SIG-M5 treated with dmso at 0.1 percent for 504 hours (cell line): ENCODE data around the gene GNG12.
"Not testable (repeated sequence)": the region's sequence is repeated elsewhere in the genome, so short reads cannot be mapped to it uniquely, and the experiment has no call there.

Experiments used
- DNase-seq: peaks from one replicate; lab custom pipeline; 2025; ENCODE audit not compliant: unreplicated experiment; lab: John Stamatoyannopoulos, UW

The GNG12 gene

GRCh38 chr1:67735206-67735605 lies 98.1 kb downstream of the GNG12 start:
- DNase-seq, result no peak

GRCh38 chr1:67734323-67734690 lies 99.0 kb downstream of the GNG12 start:
- no peak for DNase-seq

GRCh38 chr1:67733681-67734322 lies 99.5 kb downstream of the GNG12 start:
- DNase-seq, result no peak

- no peak for DNase-seq
Observed at GRCh38 chr1:67732750-67733151, 100.5 kb downstream of the GNG12 start.

GRCh38 chr1:67731322-67731721 lies 101.9 kb downstream of the GNG12 start:
- no peak for DNase-seq

GRCh38 chr1:67730312-67730711 lies 103.0 kb downstream of the GNG12 start:
- not testable (repeated sequence) for DNase-seq

GRCh38 chr1:67729872-67730271 lies 103.4 kb downstream of the GNG12 start:
- no peak for DNase-seq

GRCh38 chr1:67726224-67726623 lies 107.0 kb downstream of the GNG12 start:
- DNase-seq, result no peak

- no peak for DNase-seq
Observed at GRCh38 chr1:67724928-67725560, 108.2 kb downstream of the GNG12 start.

GRCh38 chr1:67723620-67724019 lies 109.6 kb downstream of the GNG12 start:
- DNase-seq, result no peak

- no peak for DNase-seq
Observed at GRCh38 chr1:67723126-67723525, 110.1 kb downstream of the GNG12 start.

- DNase-seq, result no peak
Observed at GRCh38 chr1:67722292-67722944, 110.8 kb downstream of the GNG12 start.

GRCh38 chr1:67721650-67722291 lies 111.5 kb downstream of the GNG12 start:
- no peak for DNase-seq

- DNase-seq, result no peak
Observed at GRCh38 chr1:67721112-67721511, 112.2 kb downstream of the GNG12 start.

GRCh38 chr1:67719329-67720196 lies 113.7 kb downstream of the GNG12 start:
- no peak for DNase-seq

- no peak for DNase-seq
Observed at GRCh38 chr1:67717876-67718275, 115.4 kb downstream of the GNG12 start.

- no peak for DNase-seq
Observed at GRCh38 chr1:67716800-67717199, 116.5 kb downstream of the GNG12 start.

- DNase-seq, result no peak
Observed at GRCh38 chr1:67715819-67716218, 117.4 kb downstream of the GNG12 start.

GRCh38 chr1:67713057-67713846 lies 120.0 kb downstream of the GNG12 start:
- no peak for DNase-seq

- no peak for DNase-seq
Observed at GRCh38 chr1:67711855-67712212, 121.4 kb downstream of the GNG12 start.
